Measurements from ENCODE around the gene PRKCZ. TPM values are rescaled to one million over a fixed set of nuclear protein-coding genes. Genes with fewer than 3 reads are reported as not detected.

Gene PRKCZ
- total RNA-seq, 2 donors from 2014 or later, result 34.5 to 46.7 TPM

DNA sequence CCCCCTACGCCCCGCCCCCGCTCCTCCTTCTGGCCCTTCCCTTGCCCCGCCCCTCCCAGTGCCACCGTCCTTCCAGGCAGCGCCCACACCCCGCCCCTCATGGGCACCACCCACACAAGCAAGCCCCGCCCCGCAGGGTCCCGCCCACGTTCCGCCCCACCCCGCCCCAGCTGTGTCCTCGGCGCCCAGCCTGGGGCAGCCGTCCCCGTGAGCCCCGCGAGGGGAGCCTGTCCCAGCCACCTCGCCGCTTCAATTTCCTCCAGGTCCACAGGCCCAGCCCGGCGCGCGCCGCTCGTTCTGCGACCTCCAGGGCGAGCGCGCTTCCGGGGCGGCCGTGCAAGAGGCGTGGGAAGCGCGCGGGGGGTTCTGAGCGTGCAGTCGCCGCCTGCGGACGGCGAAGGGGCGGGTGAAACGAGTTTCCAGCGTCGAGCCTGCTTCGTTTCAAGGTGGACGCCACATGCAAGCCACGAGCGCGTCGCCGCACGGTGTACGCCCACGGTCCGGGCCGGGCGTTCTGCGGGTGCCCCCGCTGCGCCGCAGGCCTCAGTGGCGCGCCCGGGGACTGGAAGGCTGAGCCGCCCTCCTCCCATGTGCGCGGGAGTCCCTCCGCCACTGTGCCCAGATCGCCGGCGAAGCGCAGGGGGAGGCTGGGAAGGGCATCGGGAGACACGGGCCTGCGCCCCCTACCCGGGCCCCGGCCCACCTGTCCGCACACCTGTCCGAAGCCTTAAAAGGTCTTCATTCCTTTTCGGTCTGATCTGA, 155.2 kb downstream of the PRKCZ start:
- Histone ChIP-seq H3K27me3 (replicated peaks; ENCODE audit: insufficient read depth) (no peaks in the 10 kb centered on the region), H3K36me3 (no peaks in the 10 kb centered on the region), H3K27ac (peak overlapping the region; percentile 71 to 80), H3K4me1 (replicated peaks) (peaks cover 23% of the 10 kb centered on the region), H3K4me3 (peak overlapping the region; percentile 36 to 37), H3K9me3 (no peaks in the 10 kb centered on the region)
- intact Hi-C loops (cut with DNase I), result no loop called here
- 1% methylated on average over 20 of the region's 84 CpGs for WGBS
- peak; percentile 98 for DNase-seq (ENCODE audit: low spot score)
- TF ChIP-seq POLR2A (IDR thresholded peaks at IDR 0.05) (peak; percentile 70), POLR2AphosphoS5 (IDR thresholded peaks at IDR 0.05) (peak; percentile 53)
- TF ChIP-seq, protein P1, sequence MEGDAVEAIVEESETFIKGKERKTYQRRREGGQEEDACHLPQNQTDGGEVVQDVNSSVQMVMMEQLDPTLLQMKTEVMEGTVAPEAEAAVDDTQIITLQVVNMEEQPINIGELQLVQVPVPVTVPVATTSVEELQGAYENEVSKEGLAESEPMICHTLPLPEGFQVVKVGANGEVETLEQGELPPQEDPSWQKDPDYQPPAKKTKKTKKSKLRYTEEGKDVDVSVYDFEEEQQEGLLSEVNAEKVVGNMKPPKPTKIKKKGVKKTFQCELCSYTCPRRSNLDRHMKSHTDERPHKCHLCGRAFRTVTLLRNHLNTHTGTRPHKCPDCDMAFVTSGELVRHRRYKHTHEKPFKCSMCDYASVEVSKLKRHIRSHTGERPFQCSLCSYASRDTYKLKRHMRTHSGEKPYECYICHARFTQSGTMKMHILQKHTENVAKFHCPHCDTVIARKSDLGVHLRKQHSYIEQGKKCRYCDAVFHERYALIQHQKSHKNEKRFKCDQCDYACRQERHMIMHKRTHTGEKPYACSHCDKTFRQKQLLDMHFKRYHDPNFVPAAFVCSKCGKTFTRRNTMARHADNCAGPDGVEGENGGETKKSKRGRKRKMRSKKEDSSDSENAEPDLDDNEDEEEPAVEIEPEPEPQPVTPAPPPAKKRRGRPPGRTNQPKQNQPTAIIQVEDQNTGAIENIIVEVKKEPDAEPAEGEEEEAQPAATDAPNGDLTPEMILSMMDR (IDR thresholded peaks at IDR 0.05), result peak in 2 of 4 experiments; percentile 24 to 34

DNA sequence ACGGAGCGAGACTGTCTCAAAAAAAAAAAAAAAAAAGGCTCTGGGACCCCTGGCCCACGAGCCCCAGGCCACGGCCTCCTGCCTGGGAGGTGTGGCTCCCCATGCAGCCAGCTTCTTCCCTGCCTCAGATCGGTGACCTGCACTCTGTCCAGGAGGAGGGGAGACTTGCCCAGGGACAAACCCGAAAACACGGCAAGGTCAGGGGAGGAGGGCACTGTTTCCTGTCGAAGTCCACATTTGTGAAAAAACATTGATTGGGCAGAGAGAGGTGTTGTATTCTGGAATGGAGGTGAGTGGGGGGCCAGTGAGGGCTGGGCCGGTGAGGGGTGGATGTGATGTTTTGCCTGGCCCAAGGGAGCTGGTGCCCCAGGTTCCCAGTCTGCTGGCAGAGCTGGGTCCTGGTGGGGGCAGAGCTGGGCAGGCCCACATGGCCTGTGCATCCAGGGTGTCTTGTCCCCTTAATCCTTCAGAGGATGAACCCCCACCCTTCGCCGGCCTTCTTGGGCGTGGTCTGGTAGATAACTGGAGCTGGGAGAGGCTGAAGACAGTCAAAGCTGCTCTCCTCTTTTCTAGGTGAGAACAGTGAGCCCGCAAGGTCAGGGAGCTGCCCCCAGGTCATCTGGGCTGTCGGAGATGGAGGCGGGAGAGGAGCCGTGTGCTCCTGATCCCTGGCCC, 156.7 kb downstream of the PRKCZ start:
- WGBS, result 72% methylated on average over 16 of the region's 16 CpGs
- Histone ChIP-seq H3K36me3 (no peaks in the 10 kb centered on the region), H3K4me3 (no peak overlapping the region), H3K27ac (peak overlapping the region; percentile 64 to 82), H3K9me3 (no peaks in the 10 kb centered on the region), H3K27me3 (replicated peaks; ENCODE audit: insufficient read depth) (no peaks in the 10 kb centered on the region), H3K4me1 (replicated peaks) (peaks cover 23% of the 10 kb centered on the region)
- TF ChIP-seq POLR2AphosphoS5 (IDR thresholded peaks at IDR 0.05) (no peak), POLR2A (IDR thresholded peaks at IDR 0.05) (no peak)
- TF ChIP-seq, protein P1 (IDR thresholded peaks at IDR 0.05), result no peak
- intact Hi-C loops (cut with DNase I), result no loop called here
- no peak for DNase-seq (ENCODE audit: low spot score)

DNA sequence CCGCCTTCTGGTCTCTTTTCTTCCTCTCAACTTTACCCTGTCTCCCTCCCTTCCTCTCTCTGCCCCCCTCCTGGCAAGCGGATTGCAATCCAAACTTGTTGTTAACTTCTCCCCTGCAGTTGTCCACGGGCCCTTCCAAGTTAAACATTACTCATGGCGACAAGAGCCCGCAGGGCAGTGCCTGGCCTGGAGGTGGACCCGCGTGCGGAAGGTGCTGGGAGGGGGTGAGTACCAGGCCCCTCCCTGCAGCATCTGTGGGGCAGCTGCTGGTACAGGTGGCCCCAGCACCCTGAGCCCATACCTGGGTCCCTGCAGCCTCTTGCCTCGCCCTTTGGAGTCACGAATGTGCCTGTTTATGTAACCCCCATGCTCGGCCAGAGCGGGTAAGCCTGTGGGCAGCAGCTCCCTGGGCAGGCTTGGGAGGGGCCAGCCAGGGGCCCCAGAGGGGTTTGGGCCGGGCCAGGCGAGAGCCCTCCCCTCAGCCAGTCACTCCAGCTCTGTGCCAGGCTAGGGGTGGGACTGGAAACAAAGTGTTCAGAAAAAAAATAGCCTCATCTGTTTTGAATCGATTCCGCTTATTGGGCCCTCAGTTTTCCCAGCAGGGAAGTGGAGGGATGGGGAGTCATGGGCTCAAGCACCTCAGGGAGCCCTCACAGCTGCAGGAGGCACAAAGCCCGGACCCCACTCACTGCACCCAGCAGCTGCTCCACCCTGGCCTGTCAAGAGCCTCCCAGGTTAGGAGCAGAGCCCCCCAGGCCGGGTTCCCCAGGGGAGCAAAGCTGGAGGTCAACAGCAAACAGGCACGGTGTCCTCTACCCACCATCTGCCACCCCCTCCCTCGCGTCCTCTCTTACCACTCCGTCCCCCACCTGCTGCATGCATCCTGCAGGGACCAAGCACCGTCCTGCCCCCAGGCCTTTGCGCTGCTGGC, 158.4 kb downstream of the PRKCZ start:
- intact Hi-C loops (cut with DNase I), result no loop called here
- WGBS, result 47% methylated on average over 23 of the region's 24 CpGs
- peaks cover 33% of the 10 kb centered on the region for H3K4me1 ChIP-seq (replicated peaks)
- no peaks in the 10 kb centered on the region for H3K36me3 ChIP-seq
- TF ChIP-seq POLR2AphosphoS5 (IDR thresholded peaks at IDR 0.05) (peak; percentile 91), POLR2A (IDR thresholded peaks at IDR 0.05) (no peak)
- TF ChIP-seq, protein P1 (IDR thresholded peaks at IDR 0.05), result peak in 2 of 4 experiments; percentile 18 to 34
- no peaks in the 10 kb centered on the region for H3K9me3 ChIP-seq
- H3K27ac ChIP-seq, result peak overlapping the region; percentile 64 to 82
- H3K27me3 ChIP-seq (replicated peaks; ENCODE audit: insufficient read depth), result no peaks in the 10 kb centered on the region
- no peak overlapping the region for H3K4me3 ChIP-seq
- peak; percentile 88 for DNase-seq (ENCODE audit: low spot score)

DNA sequence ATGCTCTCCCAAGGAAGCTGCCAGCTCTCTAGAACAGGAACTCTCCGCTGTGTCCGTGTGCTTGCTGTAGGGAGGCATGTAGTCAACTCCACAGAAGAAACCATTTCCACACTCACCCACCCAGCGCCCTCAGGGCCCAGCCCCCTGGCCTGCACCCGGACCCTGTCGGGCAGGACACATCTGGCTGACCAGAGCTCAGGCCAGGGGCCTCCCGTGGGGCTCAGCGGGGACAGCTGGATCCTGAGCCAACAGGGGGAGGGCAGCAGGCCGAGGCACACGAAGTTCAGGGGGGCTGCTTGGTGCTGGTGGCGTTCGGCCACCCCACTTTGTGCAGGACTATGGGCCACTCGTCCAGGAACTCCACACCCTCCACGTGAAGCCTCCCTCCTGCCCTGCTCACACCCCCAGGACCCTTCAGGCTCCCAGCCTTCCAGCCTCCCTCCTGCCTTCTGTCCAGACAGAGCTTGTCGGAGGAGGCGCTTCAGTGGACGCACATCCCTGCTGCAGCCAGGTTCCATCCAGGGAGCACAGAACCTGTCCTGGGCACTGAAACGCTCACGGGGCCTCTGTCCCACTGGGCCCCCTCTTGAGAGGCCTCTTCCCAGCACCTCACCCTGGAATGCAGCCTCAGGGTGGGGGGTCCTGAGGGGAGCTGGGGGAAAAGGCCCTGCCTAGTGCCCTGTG, 159.3 kb downstream of the PRKCZ start:
- no peaks in the 10 kb centered on the region for H3K27me3 ChIP-seq (replicated peaks; ENCODE audit: insufficient read depth)
- TF ChIP-seq POLR2A (IDR thresholded peaks at IDR 0.05), result no peak
- TF ChIP-seq POLR2AphosphoS5 (IDR thresholded peaks at IDR 0.05), result no peak
- TF ChIP-seq, protein P1 (IDR thresholded peaks at IDR 0.05), result no peak
- WGBS, result 59% methylated on average over 18 of the region's 18 CpGs
- no peaks in the 10 kb centered on the region for H3K9me3 ChIP-seq
- intact Hi-C loops (cut with DNase I), result no loop called here
- no peaks in the 10 kb centered on the region for H3K36me3 ChIP-seq
- H3K4me3 ChIP-seq, result no peak overlapping the region
- peaks cover 42% of the 10 kb centered on the region for H3K4me1 ChIP-seq (replicated peaks)
- DNase-seq (ENCODE audit: low spot score), result no peak
- peak overlapping the region; percentile 49 to 82 for H3K27ac ChIP-seq
